GM12878 (cell line): Measurements from ENCODE around the gene CSTPP1. TPM values are rescaled to one million over a fixed set of nuclear protein-coding genes. Genes with fewer than 3 reads are reported as not detected.

ENCODE experiments used
- BCLAF1 ChIP-seq: fragments of 450-650 bp; IDR thresholded peaks from 2 replicates; pipeline ENCODE4 v1.6.1; 2017; ENCODE audit warnings: antibody characterized with exemption, mild to moderate bottlenecking, moderate library complexity
- CBX5 ChIP-seq: sonication (generic); IDR thresholded peaks from 2 replicates; pipeline ENCODE4 v1.6.1; 2016; ENCODE audit warnings: low read depth, moderate library complexity, mild to moderate bottlenecking, inconsistent platforms
- IRF4 ChIP-seq: IDR thresholded peaks from 2 replicates; pipeline ENCODE4 v1.6.1; 2011; ENCODE audit warnings: low read depth, low read length
- MTA2 ChIP-seq: fragments of 450-650 bp; IDR thresholded peaks from 2 replicates; pipeline ENCODE4 v1.6.1; 2016; ENCODE audit warnings: low read depth, mild to moderate bottlenecking, moderate library complexity
- SREBF2 ChIP-seq: IDR thresholded peaks from 2 replicates; pipeline ENCODE4 v1.6.1; 2012; ENCODE audit warnings: mild to moderate bottlenecking, low read length
- ZNF217 ChIP-seq: fragments of 450-650 bp; IDR thresholded peaks from 2 replicates; pipeline ENCODE4 v1.6.1; 2017; ENCODE audit warnings: antibody characterized with exemption, mild to moderate bottlenecking
- polyA plus RNA-seq, 11 experiments: library from polyadenylated mRNA; depleted of rRNA in 4 of 11; unstranded in 6 of 11; stranded (reverse) in 5 of 11; fragments of >200 nt; fragmentation: Nextera tagmentation in 4 of 11; fragmentation: Illumina TruSeq in 1 of 11; extraction: Ambion mirVana in 4 of 11; extraction: Trizol in 1 of 11; gene quantifications; 1 replicate in 1 of 11; 2 replicates in 10 of 11; pipeline versions ENCODE4 v1.2.1 to v1.2.3, GENCODE V29; 2011 to 2016; ENCODE audit warnings: inconsistent platforms in 2 of 11, missing spikeins in 2 of 11, low read depth in 1 of 11
- total RNA-seq, 4 experiments: library from RNA; depleted of rRNA in 3 of 4; stranded (reverse); fragments of >200 nt in 3 of 4; fragmentation: Illumina TruSeq in 1 of 4; extraction: Trizol in 1 of 4; gene quantifications; 2 replicates each; pipeline versions ENCODE4 v1.2.1 to v1.2.3, GENCODE V29; 2013 to 2021
- TF ChIP-seq, protein P1 (sequence below): fragments of 450-650 bp; IDR thresholded peaks from 2 replicates; pipeline ENCODE4 v1.6.1; 2016; ENCODE audit warnings: mild to moderate bottlenecking
- TF ChIP-seq, protein P2 (sequence below): fragments of 450-650 bp; IDR thresholded peaks from 2 replicates; pipeline ENCODE4 v1.6.1; 2017; ENCODE audit warnings: mild to moderate bottlenecking, low read depth, inconsistent platforms; ENCODE audit not compliant: poor library complexity, severe bottlenecking

Gene CSTPP1
- total and polyA plus RNA-seq, 10 of the 15 experiments (the other 5 are each of a cell fraction or from before 2014, with no cell fraction given) = 7.1 to 23.4 (median 17.5) TPM

- no peak for TF ChIP-seq BCLAF1
- no peak for TF ChIP-seq CBX5
- TF ChIP-seq MTA2 = no peak
- no peak for TF ChIP-seq ZNF217
- no peak for TF ChIP-seq SREBF2
- TF ChIP-seq, protein P1, sequence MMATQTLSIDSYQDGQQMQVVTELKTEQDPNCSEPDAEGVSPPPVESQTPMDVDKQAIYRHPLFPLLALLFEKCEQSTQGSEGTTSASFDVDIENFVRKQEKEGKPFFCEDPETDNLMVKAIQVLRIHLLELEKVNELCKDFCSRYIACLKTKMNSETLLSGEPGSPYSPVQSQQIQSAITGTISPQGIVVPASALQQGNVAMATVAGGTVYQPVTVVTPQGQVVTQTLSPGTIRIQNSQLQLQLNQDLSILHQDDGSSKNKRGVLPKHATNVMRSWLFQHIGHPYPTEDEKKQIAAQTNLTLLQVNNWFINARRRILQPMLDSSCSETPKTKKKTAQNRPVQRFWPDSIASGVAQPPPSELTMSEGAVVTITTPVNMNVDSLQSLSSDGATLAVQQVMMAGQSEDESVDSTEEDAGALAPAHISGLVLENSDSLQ = no peak
- TF ChIP-seq, protein P2, sequence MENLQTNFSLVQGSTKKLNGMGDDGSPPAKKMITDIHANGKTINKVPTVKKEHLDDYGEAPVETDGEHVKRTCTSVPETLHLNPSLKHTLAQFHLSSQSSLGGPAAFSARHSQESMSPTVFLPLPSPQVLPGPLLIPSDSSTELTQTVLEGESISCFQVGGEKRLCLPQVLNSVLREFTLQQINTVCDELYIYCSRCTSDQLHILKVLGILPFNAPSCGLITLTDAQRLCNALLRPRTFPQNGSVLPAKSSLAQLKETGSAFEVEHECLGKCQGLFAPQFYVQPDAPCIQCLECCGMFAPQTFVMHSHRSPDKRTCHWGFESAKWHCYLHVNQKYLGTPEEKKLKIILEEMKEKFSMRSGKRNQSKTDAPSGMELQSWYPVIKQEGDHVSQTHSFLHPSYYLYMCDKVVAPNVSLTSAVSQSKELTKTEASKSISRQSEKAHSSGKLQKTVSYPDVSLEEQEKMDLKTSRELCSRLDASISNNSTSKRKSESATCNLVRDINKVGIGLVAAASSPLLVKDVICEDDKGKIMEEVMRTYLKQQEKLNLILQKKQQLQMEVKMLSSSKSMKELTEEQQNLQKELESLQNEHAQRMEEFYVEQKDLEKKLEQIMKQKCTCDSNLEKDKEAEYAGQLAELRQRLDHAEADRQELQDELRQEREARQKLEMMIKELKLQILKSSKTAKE = no peak
- TF ChIP-seq IRF4 = no peak
Measured at GRCh38 chr11:46888636-46889035, 47.9 kb upstream of the CSTPP1 start (continued).
